Stimulated activated CD4-positive, alpha-beta T cell treated with anti-CD3 and anti-CD28 coated beads, Interleukin-2, amount 100 ng/mL, for 48 hours (primary cell): ENCODE results near the gene TSPO.
A peak's percentile ranks its signal among the peaks of the same experiment; 100 is the strongest.

ENCODE experiments used
- DNase-seq, 2 donors: peaks; one replicate each; pipeline ENCODE4 v3.0.0-alpha.2; 2020

The TSPO gene

DNA sequence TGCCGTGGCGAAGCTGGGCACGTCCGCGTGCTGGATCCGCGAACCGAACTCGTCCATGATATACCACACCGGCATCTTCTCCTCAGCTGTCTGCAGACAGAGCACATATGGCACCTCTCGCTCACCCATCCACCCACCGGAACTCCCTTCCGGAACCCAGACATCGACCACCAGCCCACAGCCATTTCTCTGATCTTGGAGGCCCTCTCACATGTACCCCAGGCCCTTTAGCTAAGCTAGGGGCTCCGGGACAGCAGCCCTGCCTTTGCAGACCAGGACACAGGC lies 28.5 kb downstream of the TSPO start:
- DNase-seq, result no peak

DNA sequence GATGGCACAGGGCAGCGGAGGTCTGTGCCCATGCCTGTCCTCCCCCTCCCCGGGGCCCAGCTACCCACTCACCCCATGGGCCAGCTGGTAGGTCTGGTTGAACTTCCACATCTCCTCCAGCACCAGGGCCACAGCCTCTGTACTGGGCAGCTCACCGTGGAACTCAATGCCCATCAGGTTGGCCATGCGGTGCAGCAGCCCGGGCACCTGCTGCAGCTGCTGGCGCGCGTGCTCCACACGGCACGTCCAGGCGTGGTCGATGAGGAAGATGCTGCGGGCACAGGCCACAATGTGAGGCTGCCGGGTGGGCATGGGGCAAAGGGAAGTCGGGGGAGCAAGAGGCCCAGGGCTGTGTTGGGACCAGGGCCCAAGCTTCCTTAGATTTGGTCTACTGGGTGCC lies 29.3 kb downstream of the TSPO start:
- DNase-seq, result no peak

DNA sequence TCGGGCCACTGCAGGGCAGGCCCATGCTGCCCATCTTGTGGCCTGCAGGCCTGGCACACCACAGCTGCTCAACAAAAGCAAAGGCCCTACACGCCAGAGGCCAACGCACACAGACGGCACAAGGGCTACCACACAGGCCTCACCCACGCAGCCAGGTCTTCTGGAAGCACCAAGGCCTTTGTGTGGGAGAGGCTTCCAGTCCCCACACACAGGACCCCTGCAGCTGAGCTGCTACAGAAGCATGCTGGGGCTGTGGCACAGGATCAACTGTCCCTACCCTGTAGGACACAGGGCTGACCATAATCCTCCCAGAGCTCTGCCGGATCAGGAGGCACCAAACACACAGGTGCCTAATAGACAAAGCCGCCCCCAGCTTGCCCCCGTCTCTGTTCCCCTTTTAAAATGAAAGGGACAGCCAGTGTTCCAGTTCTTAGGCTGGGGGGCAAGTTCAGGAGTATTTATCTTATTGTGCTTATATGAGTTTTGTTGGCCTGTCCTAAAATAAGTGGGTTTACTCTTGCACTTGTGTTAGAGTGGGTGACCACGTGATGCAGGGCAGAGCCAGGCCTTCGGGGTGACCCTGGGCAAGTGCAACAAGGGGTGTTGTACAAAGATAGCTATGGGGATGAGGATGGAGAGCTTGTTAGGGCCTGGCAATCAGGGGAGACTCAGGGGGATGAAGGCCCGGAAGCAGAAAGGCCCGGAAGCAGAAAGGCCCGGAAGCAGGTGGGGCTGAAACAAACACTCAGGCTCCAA lies 30.1 kb downstream of the TSPO start:
- no peak for DNase-seq

DNA sequence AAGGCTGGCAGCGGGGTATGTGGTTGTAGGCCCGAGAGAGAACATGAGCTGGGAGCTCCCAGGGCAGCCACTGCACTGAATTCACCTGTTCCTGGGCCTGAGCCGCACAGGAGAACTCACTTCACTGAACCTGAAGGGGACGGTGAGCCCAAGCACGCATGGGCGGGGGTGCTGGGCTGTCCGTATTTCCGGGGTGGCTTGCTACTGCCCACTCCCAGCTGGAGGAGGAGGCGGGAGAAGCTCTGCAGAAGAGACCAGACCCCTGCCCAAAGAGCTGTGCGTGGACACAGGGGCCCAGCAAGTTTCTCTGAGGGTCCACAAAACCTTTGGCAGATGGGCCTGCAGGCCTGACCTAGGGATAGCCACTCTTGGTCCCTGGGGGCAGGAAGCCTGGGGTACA lies 30.8 kb downstream of the TSPO start:
- no peak for DNase-seq

DNA sequence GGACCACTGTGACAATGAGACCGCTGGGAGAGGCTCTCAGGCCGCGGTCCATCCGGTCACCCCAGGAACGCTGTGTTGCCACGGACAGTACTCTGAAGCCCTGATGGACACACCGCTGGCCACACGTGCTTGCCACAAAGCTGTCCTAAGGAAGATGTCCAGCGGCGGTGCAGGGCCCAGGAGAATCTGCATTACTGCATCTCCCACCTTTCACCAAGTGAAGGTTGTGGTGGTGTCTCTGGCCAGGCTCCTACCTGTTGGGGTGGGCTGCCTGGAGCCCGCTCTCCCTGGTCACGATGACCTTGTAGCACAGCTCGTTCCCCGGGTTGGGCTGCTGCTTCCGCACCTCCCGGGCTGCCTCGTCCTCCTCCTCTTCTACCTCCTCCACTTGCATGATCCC lies 31.4 kb downstream of the TSPO start:
- DNase-seq, result no peak

DNA sequence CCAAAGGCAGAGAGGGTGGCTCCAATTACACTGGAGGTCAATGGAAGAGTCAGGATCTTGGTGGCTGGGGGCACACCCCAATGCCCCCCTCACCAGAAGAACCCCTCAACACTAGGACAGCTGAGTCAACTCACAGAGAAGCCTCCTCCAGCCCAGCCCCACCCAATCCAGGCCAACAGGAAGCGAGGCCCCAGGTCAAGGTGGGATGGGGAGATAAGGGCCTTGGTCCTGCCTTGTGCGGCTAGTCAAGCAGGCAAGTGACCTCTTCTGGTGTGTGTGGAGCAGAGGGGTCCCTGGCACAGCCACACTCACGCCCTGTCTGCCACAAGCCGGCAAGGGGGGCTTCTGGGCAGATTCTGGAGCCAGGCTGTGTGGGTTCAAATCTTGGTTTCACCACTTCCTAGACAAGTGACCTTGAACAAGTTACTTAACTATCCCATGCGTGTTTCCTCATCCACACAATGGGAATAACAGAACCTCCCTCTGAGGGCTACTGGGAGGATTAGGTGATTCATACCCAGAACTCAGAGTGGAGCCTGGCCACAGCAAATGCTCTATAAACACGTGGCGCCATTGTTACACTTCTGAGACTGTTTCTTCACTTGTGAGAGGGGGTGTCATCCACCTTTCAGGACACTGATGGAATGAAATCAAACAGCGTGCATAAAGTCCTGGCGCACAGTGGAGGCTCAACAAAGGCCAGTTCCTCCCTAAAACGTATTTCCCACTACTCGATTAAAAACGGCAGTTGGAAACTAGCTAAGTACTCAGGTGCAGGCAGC lies 32.3 kb downstream of the TSPO start:
- DNase-seq, result no peak

DNA sequence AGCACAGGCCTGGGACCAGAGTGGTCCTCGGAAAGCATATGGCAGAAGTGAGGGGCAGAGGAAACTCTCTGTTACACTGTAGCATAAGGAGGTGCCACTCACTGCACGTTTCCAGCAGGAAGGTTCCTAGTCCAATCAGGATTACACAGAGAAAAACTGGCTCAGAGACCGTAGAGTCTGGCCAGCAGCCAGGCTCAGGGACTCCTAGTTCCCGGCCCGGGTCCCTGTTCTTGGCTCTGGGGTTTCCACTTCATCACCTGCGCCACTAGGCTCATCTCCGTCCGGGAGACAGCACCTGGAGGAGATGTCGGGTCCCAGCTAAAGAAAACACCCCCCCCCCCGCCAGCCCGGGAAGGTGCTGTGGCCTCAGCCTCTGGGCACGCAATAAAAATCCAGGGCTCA lies 34.5 kb downstream of the TSPO start:
- no peak for DNase-seq

DNA sequence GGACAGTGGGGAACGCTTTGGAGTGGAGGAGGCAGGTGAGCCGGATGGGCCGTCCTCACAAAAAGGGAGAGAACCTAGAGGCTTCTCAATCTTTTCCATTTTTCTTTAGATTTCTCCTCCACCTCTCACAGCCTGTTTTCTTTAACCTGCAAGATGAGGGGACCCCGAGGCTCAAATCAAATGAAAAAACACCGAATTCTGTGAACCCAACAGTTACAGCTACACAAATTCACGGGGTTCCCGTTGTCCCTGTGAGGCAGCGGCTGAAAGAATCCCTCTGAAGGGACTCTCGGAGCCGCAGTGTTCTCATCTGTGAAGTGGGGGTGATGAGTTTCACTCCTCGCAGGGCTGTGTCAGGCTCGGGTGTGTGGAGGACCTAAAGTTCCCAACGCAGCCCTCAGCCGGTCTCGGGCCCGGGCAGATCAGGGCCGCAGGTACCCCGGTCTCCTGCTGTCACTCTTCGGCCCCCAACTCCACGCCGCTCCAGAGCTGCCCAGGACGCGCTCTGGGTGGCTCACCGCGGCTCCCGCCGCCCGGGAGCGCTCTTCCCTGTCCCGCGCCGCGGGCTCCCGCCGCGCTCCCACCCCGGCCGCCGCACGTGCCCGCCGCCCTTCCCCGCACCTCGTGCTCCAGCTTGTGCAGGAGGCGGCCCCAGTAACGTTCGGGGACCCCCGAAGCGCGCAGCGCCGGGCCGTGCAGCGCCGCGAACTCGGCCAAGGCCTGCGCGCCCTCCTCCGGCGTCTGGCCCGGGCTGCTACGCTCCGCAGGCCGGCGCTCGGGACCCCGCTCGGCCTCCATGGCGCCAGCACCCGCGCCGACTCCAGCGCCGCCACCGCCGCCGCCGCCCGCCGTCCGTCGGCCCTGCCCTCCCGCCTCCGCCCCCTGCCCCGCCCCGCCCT lies 35.2 kb downstream of the TSPO start, which contains the start of gene TTLL12:
TSS of gene TTLL12 (minus strand) at position 863 of the 899 bp plus-strand sequence. CDS start at position 798, 65 bp downstream.
- DNase-seq, result peak; percentile 41 to 48

DNA sequence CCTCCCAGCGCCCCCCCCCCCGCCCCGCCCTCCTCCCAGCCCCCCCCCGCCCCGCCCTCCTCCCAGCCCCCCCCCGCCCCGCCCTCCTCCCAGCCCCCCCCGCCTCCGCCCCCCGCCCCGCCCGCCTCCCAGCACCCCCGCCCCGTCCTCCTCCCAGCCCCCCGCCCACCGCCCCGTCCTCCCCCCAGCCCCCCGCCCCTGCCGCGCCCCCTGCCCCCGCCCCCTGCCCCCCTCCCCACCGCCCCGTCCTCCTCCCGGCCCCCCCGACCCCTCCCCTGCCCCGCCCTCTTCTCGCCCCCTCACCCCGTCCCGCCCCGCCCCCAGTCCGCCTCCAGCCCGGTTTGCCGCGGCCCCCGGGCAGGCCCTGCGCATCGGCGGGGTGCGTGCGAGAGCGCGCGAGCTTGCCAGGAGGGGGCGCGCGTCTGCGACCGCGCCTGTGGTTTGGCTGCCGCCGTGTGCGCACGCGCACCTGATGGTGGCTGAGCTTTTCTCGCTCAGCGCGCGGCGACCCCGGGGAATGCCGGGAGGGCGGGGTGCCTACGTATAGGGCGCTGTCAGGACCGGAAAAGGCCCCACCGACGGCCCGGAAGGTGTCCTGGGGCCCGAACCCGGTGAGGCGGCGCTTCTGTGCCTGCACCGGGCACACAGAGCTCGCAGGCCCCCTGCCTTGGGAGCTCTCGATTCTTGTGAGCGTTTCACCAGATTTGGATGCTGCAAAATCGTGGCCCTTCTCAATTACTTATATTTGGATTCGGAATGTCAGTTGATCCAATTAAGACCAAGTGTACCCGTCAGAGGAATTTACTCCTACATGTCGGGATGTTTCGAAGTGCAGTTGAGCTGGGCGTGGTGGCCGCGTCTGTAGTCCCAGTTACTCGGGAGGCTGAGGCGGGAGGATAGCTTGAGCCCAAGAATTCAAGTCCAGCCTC lies 36.1 kb downstream of the TSPO start:
- DNase-seq, result peak; percentile 95 to 96

DNA sequence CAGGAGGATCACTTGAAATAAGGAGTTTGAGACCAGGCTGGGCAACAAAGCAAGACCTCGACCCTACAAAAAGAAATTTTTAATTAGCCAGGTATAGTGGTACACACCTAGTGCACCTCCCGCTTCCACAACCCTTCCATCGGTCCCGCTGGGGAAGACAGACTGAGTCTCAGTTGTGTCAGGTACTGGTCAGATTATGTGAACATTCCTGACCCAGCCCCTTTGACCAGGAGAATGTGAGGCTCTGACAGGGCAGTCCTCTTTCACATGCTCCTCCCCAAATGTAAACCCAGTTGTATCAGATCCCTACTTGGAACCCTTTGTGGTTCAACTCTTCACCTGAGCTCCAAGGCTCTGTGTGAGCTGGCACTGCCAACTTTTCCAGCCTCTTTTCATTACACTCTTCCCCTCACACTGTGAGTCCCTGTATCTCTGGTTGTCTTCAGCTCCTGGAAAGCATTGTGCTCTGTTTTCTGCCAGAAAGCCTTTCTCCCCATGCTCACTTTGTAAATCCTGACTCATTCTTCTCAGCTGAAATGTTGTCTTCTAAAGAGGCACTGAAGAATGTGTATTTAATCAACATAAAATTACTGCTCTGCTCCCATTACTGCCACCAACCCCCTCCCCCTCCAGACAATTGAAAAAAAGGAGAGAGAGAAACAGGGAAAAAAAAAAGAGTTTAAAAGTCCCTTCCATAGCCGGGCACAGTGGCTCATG lies 37.6 kb downstream of the TSPO start:
- no peak for DNase-seq

DNA sequence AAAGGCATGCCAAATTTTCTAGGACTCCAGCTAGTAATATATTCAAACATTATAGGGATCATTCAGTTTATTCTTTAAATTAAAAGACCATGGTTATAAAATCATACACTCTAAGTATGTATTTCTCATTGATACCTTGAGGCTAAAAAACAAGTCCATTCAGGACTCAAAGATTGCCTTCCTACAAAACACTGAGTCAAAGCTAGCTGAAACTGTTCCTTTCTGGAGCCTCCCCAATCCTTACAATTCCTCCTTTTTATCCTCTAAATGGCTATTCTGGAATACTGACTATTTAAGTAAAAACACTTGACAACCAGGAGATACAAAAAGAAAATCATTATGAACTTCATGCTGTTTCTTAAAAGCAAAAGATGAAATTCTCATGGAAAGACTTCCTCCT lies 40.5 kb downstream of the TSPO start:
- no peak for DNase-seq

DNA sequence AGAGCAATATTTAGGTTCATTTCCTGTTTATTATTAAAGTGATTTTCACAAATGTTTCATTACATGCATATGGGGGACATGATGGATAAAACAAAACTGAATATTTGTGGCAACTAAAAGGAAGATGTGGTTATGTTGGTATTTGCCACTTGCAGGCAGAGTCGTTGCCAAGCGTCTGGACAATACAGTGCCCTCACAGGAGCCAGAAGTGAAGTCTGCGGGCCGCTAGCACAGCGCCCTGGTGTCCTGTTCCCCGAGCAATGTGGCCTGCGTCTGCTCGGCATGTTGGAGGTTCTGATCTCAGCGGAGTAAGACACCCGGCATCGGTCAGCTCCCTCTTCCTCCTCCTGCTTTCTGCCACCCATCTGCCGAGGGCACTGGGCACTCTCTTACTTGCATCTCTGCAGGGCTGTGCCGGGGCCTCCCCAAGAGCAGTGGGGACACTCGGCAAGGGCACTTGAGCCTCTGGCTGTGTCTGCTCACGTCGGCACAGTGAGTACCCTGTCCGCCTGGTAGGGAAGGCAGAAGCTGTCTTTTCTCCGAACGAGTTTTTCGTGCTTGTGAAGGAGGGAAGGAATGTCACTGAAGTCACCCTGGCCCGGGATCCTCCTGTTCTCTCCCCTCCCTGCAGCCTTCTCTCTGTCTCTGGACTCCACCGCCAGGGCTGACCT lies 46.0 kb downstream of the TSPO start:
- no peak for DNase-seq

DNA sequence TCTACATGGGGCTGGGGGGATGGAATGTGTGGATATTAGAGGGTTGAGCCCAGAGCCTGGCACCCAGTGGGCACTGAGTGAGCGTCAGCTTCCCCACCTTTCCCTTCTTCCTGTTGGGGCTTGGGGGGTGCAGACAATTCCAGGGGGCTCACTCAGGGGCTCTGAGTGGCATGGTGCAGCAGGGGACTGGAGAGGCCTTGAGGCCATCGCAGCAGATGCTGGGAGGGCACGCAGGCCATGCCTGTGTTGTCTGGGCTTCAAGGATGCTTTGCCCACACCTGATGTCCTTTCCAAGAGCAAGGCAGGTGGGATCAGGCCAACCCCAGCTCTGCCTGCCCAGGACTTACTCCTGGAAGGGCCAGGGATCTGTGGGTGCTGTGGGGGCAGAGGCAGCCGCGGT lies 46.8 kb downstream of the TSPO start:
- no peak for DNase-seq

DNA sequence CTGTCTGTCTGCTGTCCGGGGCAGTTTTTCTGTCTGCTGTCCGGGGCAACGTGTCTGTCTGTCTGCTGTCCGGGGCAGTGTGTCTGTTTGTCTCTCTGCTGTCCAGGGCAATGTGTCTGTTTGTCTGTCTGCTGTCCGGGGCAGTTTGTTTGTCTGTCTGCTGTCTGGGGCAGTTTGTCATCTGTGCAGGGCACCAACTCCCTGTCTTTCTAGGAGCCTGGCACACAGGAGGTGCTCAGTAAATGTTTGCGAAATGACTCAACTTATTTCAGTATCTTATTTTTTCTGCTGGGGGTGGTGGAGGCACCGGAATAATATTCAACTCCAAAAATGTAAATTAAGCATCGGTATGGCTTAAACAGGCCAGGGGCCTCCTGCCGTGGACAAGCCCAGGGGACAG lies 47.6 kb downstream of the TSPO start:
- DNase-seq, result no peak

DNA sequence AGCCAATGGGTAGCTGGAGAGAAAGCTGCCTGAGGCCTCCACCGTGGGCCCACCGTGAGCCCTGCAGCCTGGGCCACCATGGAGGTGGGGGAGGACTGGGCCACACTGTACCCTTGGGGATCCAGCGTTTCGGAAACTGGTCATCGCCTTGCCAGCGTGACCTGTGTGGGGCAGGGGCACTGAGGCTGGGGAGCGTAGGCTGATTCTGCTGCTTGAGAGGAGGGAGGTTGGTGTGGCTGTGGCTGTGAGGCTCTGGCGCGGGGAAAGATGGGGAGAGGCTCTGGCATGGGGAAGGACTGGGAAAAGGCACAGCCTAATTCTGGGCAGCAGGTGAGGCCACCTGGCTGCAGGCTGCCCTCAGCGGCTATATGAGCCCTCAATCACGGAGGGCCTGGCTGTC lies 48.2 kb downstream of the TSPO start:
- DNase-seq, result no peak

DNA sequence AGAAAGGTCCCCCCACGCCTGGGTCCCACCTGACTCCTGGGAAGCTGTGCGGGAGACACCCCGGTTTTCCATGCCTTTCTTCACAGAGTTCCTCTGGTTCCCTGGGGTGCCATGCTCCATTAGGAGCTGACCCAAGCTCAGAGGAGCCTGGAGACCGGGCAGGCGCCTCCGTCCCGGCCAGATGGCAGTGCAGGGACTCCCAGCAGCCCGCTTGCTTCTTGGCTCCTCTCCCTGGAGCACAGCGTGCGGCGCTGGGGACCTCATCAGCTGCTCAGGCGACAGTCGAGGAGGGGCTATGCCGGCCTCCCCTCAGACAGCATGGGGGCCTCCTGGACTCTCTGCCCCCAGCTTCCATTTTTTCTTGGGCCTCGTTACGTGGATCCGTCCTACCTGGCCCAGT lies 48.7 kb downstream of the TSPO start:
- DNase-seq, result no peak

DNA sequence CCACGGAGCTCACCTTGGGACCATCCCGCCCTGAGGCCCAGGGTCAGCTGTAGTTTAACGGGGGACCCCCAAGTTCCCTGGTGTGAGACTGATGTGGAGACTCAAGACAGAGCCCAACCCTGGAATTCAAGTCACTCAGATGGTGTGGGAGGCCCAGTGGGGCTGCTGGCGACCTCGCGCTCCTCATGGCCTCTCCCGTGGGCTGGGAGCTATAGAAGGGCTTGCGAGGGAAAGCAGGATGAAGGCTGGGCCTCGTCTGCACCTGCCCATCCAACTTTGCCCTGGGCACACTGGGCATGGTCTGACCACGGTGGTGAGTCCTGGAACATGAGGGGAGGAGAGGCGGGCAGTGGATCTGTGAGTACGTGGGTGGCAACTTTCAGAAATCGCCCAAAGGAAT lies 49.2 kb downstream of the TSPO start:
- DNase-seq, result no peak

DNA sequence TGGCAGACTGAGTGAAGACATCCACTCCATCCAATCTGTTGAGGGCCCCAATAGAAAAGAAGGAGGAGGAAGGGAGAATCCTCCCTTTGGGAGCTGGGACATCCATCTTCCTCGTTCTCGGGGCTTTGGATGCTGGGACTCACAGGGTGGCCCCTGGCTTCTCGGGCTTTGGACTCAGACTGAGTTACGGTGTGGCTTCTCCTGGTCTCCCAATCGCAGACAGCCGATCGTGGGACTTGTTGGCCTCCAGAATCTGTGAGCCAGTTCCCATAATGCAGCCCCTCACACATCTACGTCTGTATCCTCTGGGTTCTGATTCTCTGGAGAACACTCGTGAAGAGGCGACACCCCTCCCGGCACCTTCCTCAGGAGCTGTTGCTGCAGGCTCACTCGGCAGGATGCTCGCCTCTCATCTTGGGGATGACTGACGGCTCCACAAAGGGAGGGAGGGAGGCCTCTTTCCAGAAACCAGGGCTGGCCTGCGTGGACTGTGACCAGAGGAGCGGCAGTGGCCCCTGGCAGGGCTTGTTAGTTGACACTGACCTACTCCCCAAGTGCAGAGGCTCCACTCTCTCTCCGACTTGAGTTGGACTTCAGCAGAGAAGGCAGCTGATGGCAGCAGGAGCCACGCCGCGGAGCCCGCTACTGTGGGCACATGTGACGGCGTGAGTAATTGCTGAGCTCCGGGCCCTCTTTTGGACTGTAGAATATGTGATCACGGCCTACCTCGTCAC lies 50.3 kb downstream of the TSPO start:
- no peak for DNase-seq

DNA sequence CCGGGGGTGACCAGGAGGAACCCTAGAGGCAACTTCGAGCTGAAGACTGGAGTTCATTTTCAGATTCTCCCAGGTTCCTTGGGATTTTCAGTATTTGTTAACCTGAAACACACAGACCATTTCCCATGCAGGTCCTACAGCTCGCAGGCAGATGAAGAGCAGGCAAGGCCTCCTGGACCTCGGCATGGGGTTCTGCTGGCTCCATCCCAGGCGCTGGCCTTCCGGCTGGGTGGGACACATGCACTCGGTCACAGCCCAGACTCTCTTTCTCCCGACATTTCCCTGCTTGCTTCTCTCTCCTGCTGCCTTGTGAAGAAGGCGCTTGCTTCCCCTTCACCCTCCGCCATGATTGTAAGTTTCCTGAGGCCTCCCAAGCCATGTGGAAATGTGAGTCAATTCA lies 51.0 kb downstream of the TSPO start:
- no peak for DNase-seq

DNA sequence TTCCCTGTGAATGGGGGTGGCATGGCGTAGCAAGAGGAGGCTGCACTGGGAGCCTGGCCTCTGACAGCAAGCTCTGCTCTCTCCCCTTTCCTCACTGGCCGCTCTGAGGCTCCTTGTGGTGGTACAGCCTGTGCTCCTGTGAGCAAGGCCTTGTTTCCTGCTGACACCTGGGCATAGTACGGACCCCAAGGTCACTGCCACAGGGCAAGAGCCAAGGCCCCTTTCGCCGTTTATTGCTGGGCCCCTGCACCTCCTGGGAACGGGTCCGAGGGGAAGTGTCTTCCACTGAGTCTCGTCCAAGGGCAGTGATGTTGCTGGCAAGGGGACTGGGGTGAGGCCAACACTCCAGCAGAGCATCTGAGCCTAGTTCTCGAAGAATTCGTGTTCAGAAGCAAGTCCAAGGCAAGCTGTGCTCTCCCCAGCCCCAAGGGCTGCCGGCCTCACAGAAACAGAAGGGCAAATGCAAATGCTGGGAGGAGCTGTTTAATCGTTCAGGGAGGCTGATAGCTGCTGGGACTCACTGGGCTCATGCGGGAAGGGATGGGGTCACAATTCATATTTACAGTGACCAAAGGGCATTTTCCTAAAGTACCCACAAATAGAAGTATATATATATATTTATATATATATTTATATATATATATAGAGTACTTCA lies 51.5 kb downstream of the TSPO start:
- DNase-seq, result no peak
